T-helper 2 cell treated with Interferon-gamma antibody and Interleukin-4, amounts not matched to agents 5 μg/mL and 100 μg/mL, for 36 hours (primary cell): ENCODE data around the gene HJURP.

Experiments
- DNase-seq: peaks from one replicate; pipeline ENCODE4 v3.0.0; 2021; ENCODE audit warnings: low spot score
- H3K27ac Mint-ChIP-seq: one replicate; pipeline ENCODE4 v1.8.0; 2021; ENCODE audit warnings: mild to moderate bottlenecking, mixed read lengths
- H3K27me3 Mint-ChIP-seq: one replicate; pipeline ENCODE4 v1.8.0; 2021; ENCODE audit warnings: low read depth, mixed read lengths
- H3K36me3 Mint-ChIP-seq: one replicate; pipeline ENCODE4 v1.8.0; 2021; ENCODE audit warnings: low read depth, mixed read lengths
- H3K4me1 Mint-ChIP-seq: one replicate; pipeline ENCODE4 v1.8.0; 2021; ENCODE audit warnings: low read depth, mixed read lengths
- H3K4me3 Mint-ChIP-seq: one replicate; pipeline ENCODE4 v1.8.0; 2022; ENCODE audit warnings: mild to moderate bottlenecking, moderate library complexity, mixed read lengths
- H3K9me3 Mint-ChIP-seq: one replicate; pipeline ENCODE4 v1.8.0; 2021; ENCODE audit warnings: mixed read lengths

The HJURP gene

DNA sequence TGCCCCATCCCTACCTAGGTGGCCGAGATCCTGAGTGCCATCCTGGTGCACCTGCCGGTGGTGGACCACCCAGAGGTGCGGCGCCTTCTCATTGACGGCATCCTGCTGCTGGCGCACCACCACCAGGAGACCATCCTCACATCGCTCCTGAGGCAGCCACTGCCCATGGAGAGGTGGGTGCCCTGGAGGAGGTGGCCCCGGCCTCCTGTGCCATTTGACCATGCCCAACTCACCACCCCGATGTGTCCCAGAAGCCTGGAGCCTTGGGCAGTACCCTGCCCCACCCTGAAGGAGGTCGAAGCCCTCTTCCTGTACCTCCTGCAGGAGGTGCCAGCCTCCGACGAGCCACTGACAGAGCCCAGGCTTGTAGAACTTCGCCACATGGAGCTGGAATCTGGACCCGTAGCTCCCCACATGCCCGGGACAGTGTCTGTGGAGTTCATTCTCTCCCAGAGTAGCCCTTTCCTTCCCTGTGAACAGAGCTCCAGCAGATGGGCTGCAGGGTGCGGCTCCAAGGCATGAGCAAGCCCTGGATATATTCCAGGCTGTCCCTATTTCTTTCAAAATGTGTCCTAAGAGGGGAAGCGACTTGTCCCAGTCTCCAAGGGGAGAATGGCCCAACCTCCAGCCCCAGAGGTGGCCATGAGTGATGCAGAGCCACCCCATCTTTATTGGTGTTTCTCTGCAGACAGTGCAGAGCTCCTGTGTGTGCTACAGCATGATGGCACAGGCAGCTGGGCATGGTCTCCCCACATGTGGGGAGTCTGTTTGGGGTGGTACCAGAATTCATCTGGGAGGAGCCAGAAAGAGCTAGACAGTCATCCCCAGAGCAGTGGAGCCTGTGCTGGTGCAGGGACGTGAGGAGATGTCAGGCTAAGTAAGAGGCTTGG is 34.2 kb downstream of the HJURP start:
- H3K4me3 Mint-ChIP-seq: no peak overlapping the region
- no peaks in the 10 kb centered on the region for H3K9me3 Mint-ChIP-seq
- no peak overlapping the region for H3K27ac Mint-ChIP-seq
- no peaks in the 10 kb centered on the region for H3K36me3 Mint-ChIP-seq
- no peak for DNase-seq
- H3K4me1 Mint-ChIP-seq: no peaks in the 10 kb centered on the region
- H3K27me3 Mint-ChIP-seq: peaks cover 7% of the 10 kb centered on the region

GRCh38 chr2:233818639-233819621 is 35.4 kb downstream of the HJURP start:
- Mint-ChIP-seq H3K36me3 (no peaks in the 10 kb centered on the region), H3K27ac (no peak overlapping the region), H3K27me3 (peaks cover 10% of the 10 kb centered on the region), H3K4me1 (no peaks in the 10 kb centered on the region), H3K4me3 (no peak overlapping the region), H3K9me3 (no peaks in the 10 kb centered on the region)
- DNase-seq: no peak

- Mint-ChIP-seq H3K9me3 (no peaks in the 10 kb centered on the region), H3K4me1 (no peaks in the 10 kb centered on the region), H3K4me3 (no peak overlapping the region)
These were observed 36.2 kb downstream of the HJURP start for GRCh38 chr2:233817995-233818638.

DNA sequence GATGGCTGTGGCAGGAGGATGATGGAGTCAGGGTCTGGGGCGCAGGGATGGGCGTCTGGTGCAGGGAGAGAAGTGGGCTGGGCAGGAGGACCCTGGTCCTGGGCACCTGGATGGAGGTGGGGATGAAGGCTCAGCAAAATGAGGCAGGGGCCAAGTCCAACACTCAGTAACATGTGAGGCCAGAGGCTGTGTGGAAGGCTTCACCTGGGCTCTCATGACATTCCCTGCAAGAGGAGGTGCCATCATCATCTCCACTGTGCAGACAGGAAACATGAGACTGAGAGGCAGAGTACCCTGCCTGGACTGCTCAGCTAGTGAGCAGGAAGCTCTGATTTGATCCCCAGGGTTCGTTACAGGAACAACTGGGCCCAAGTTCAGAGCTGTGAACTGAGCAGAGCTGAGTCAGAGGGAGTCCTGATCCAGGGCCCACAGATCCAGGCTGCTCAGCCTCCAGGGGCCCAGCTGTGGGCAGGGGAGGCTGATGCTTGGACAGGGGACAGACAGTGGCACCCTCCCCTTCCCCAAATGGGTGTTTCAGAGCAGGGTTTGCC is 36.9 kb downstream of the HJURP start:
- Mint-ChIP-seq H3K4me3 (no peak overlapping the region), H3K27me3 (peaks cover 10% of the 10 kb centered on the region), H3K27ac (no peak overlapping the region), H3K9me3 (no peaks in the 10 kb centered on the region), H3K4me1 (no peaks in the 10 kb centered on the region), H3K36me3 (no peaks in the 10 kb centered on the region)
- DNase-seq: no peak

More at GRCh38 chr2:233817995-233818638, 36.2 kb downstream of the HJURP start:
- H3K36me3 Mint-ChIP-seq: no peaks in the 10 kb centered on the region
- no peak for DNase-seq
- H3K27ac Mint-ChIP-seq: no peak overlapping the region
- peaks cover 10% of the 10 kb centered on the region for H3K27me3 Mint-ChIP-seq

GRCh38 chr2:233816771-233817170 is 37.6 kb downstream of the HJURP start:
- Mint-ChIP-seq H3K9me3 (no peaks in the 10 kb centered on the region), H3K4me1 (no peaks in the 10 kb centered on the region), H3K36me3 (no peaks in the 10 kb centered on the region), H3K4me3 (no peak overlapping the region), H3K27me3 (peaks cover 10% of the 10 kb centered on the region), H3K27ac (no peak overlapping the region)
- no peak for DNase-seq

DNA sequence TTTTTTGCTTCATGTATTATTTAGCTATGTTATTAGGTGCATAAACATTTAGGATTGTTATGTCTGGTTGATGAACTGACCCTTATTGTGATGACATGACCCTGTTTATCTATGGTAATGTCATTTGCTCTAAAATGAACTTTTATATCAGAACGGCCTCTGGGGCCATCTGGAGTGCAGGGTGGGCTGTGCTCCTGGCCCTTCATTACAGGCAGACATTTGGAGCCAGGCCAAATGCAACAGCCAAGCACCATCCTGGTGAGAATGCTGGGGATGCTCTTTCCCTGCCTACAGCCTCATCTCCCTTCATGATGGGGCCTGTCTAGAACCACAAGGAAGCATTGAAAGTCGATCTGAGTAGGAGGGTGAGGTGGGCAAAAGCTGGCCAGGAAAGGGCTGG is 38.0 kb downstream of the HJURP start:
- no peak for DNase-seq
- Mint-ChIP-seq H3K9me3 (no peaks in the 10 kb centered on the region), H3K27me3 (peaks cover 10% of the 10 kb centered on the region), H3K27ac (no peak overlapping the region), H3K4me3 (no peak overlapping the region), H3K36me3 (no peaks in the 10 kb centered on the region), H3K4me1 (no peaks in the 10 kb centered on the region)

GRCh38 chr2:233815861-233816260 is 38.5 kb downstream of the HJURP start:
- Mint-ChIP-seq H3K9me3 (no peaks in the 10 kb centered on the region), H3K27me3 (peaks cover 10% of the 10 kb centered on the region), H3K36me3 (no peaks in the 10 kb centered on the region), H3K4me1 (no peaks in the 10 kb centered on the region), H3K4me3 (no peak overlapping the region), H3K27ac (no peak overlapping the region)
- no peak for DNase-seq

- Mint-ChIP-seq H3K9me3 (no peaks in the 10 kb centered on the region), H3K27me3 (peaks cover 10% of the 10 kb centered on the region), H3K4me3 (no peak overlapping the region), H3K4me1 (no peaks in the 10 kb centered on the region), H3K36me3 (no peaks in the 10 kb centered on the region), H3K27ac (no peak overlapping the region)
- no peak for DNase-seq
These were observed 40.1 kb downstream of the HJURP start for GRCh38 chr2:233814056-233814835.

DNA sequence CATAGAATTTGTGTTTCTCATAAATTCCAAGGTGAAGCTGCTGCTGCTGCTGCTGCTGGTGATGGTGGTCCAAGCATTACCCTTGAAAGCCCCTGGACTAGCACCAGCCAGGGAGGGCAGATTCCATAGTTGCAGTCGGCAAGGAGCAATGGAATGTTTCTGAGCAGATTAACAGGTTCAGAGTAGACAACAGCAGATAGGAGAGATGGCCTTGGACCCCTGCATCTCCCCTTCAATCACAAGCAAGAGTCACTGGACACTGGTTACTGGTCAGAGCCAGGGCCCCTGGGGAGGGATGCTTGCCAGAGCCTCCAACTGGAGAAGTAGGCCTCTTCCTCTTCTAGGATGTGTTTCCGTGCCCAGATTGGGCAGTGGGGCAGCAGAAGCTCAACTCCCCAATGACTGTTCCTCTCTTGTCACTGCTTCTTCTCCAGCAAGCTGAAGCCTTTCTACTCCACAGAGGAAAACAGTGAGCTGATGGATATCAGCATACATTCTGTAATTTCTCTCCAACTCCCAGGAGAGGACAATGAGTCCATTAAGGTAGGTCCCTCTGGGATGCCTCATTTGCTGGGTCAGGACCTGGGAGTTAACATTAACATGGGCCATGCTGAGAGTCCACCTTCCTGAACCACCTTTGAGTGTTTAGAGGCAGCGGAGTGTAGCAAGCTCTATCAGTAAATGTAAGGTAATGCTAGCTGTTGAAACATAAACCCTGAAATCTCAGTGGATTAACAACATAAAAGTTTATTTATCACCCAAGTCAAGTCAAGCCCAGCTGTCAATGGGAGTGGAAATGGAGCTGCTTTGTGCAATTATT is 40.9 kb downstream of the HJURP start:
- Mint-ChIP-seq H3K9me3 (no peaks in the 10 kb centered on the region), H3K4me3 (no peak overlapping the region), H3K36me3 (no peaks in the 10 kb centered on the region), H3K4me1 (no peaks in the 10 kb centered on the region), H3K27ac (no peak overlapping the region), H3K27me3 (peaks cover 10% of the 10 kb centered on the region)
- DNase-seq: no peak

DNA sequence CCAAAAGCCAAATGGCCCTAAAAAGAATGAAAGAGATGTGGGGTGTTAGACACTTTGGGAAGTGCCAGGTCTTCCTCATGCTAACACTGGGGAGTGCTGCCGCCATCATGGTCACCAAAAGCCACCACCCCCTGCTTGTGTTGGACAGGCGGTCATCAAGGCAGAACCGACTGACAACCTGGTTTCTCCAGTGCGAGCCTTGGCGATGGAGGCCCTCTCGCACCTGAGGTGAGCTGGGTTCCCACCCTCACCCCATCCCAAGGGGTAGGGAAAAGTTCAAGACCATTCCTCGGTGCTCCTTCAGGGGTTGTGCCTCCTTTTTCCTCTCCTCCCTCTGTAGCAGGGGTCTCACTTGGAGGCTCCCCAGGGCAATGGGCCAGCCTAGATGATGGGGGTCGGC is 42.6 kb downstream of the HJURP start:
- DNase-seq: no peak
- peaks cover 10% of the 10 kb centered on the region for H3K27me3 Mint-ChIP-seq
- H3K36me3 Mint-ChIP-seq: no peaks in the 10 kb centered on the region
- H3K9me3 Mint-ChIP-seq: no peaks in the 10 kb centered on the region
- no peaks in the 10 kb centered on the region for H3K4me1 Mint-ChIP-seq
- H3K4me3 Mint-ChIP-seq: no peak overlapping the region
- no peak overlapping the region for H3K27ac Mint-ChIP-seq

DNA sequence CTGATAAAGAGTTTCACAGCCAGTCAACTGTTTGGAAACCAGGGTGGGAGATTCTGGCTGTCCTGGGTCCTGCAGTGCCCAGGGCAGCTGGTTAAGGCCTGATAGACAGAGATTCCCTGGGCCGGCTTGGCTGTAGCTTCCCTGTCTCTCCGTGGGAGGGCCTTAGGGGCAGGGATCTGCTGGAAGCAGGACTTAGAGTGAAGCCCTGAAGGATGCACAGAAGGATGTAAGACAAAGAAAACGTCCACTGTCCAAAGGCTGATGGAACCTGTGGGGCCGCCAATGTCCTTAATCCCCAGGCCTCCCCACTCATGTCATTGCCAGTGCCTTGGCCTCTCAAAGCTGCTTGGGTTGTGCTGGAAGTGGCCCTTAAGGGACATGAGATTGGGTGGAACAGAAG is 43.2 kb downstream of the HJURP start:
- no peaks in the 10 kb centered on the region for H3K4me1 Mint-ChIP-seq
- H3K27me3 Mint-ChIP-seq: peaks cover 10% of the 10 kb centered on the region
- H3K9me3 Mint-ChIP-seq: no peaks in the 10 kb centered on the region
- no peak for DNase-seq
- H3K27ac Mint-ChIP-seq: no peak overlapping the region
- no peak overlapping the region for H3K4me3 Mint-ChIP-seq
- H3K36me3 Mint-ChIP-seq: no peaks in the 10 kb centered on the region

- DNase-seq: no peak
- Mint-ChIP-seq H3K27ac (no peak overlapping the region), H3K27me3 (peaks cover 5% of the 10 kb centered on the region), H3K36me3 (no peaks in the 10 kb centered on the region), H3K4me1 (no peaks in the 10 kb centered on the region), H3K9me3 (no peaks in the 10 kb centered on the region), H3K4me3 (no peak overlapping the region)
These were observed 44.0 kb downstream of the HJURP start for GRCh38 chr2:233810385-233810784.
